SIG-M5 (cell line): ENCODE measurements around the gene BBS7.

Experiments
- DNase-seq: peaks from one replicate; lab custom pipeline; 2025; lab: John Stamatoyannopoulos, UW

Gene BBS7

GRCh38 chr4:121791481-121791880 lies 78.8 kb downstream of the BBS7 start:
- no peak for DNase-seq

DNA sequence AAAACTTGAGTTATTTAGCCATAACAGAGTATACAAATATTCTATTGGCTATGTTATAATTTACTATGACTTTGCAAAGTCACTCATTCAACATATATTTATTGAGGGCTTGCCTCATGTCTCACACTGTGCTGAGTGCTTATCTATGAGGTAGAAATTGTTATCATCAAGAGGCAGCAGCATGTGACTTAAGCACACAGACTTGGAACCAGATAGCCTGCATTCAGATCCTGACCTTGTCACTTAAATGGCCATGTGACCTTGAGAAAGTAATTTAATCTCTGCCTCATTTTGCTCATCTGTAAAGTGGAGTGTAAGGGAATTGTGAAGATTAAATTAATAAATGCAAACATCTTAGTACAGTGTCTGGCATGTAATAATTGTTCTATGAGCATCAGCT lies 79.3 kb downstream of the BBS7 start:
- no peak for DNase-seq

DNA sequence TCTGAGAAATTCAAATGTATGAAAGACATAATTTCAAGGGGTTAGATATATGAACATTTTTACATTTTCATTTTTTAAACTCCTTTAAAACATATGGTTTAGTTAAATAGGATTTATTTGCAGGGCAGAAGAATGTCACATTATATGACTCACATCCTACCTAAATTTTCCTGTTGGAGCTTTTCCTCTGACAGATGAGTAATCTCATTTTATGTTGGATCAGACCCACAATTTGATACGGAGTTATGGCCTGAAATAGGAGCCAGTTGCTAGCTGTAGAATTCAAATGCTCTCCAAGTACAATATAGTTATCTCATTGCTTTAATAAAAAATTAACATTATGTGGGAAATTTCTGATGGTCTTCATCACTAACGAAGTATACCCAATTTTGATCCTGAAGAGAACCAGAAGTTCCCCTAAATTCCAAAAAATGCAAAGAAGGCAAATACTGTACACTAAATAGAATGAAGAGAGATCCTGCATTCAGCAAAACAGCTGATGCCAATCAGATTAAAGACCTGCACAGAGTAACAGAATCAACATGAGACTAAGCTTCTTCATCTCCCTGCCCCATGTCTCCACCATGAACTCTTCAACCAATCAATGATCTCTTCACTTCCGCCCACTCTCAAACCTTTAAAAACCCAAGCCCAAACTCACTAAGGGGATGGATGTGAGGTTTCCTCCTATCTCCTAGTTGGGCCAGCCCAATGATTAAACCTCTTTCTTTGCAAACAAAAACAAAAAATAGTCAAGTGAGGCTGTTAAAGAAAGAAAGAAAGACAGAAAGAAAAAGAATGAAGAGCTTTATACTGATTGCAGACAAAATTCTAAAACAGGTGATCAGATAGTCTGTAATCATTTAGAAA lies 80.1 kb downstream of the BBS7 start:
- DNase-seq, result no peak

DNA sequence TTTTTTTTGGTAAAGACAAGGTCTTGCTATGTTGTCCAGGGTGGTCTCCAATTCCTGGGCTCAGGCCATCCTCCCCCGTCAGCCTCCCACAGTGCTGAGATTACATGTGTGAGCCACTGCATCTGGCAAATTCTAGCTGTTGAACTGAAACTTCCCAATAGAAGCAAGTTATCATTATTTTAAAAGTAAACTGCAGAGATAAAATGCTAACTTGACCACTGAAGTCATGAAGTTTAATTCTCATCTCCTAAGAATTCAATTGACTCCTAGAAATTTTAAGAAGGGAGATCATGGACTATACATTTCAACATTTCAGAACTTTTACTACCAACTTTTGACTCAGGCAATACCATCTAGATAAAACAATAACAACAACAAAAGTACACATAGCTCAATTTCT lies 80.8 kb downstream of the BBS7 start:
- no peak for DNase-seq

GRCh38 chr4:121788896-121789295 lies 81.4 kb downstream of the BBS7 start:
- DNase-seq, result no peak

- no peak for DNase-seq
These were observed 84.1 kb downstream of the BBS7 start for GRCh38 chr4:121786221-121786620.

- no peak for DNase-seq
These were observed 84.8 kb downstream of the BBS7 start for GRCh38 chr4:121785479-121785878.

DNA sequence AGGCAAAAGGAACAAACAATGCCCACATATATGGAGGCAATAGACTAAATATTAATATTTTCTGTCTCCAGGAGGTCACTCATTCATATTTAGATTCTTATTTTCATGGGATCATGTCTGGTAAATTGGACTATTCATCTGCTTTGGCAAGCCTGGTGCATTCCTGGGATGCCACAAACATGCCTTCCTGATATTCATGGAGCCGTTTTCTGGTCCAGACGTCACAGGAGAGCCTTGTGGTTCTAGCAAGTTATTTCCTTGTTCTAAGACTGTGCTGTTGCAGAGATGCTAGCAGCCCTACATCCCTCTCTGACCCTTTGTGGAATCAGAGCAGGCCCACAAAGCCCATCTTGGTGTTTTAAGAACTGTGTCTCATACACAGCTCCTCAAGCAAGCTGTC lies 85.3 kb downstream of the BBS7 start:
- DNase-seq, result no peak

- no peak for DNase-seq
These were observed 85.9 kb downstream of the BBS7 start for GRCh38 chr4:121784401-121784800.

DNA sequence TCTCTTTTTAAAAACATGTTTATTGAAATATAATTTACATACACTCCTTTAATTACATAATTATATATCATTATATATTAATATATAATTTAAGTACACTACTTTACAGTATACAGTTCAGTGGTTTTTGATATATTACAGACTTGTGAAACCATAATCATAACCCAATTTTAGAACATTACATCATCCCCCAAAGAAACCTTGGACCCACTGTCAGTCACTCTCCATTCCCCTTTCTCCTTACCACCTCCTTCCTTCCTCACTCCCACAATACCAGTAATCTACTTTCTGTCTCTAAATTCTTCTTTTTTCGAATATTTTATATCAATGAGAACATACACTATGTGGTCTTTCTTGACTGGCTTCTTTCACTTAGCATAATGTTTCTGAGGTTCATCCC lies 87.1 kb downstream of the BBS7 start:
- DNase-seq, result no peak

GRCh38 chr4:121778991-121779628 lies 91.2 kb downstream of the BBS7 start:
- no peak for DNase-seq

- no peak for DNase-seq
These were observed 92.6 kb downstream of the BBS7 start for GRCh38 chr4:121777625-121778024.

GRCh38 chr4:121776610-121777401 lies 93.5 kb downstream of the BBS7 start:
- DNase-seq, result no peak
